ENCODE measurements around the gene ADI1.

GRCh38 chr2:3470166-3470651 lies 49.1 kb downstream of the ADI1 start:
- TF ChIP-seq, protein P1, sequence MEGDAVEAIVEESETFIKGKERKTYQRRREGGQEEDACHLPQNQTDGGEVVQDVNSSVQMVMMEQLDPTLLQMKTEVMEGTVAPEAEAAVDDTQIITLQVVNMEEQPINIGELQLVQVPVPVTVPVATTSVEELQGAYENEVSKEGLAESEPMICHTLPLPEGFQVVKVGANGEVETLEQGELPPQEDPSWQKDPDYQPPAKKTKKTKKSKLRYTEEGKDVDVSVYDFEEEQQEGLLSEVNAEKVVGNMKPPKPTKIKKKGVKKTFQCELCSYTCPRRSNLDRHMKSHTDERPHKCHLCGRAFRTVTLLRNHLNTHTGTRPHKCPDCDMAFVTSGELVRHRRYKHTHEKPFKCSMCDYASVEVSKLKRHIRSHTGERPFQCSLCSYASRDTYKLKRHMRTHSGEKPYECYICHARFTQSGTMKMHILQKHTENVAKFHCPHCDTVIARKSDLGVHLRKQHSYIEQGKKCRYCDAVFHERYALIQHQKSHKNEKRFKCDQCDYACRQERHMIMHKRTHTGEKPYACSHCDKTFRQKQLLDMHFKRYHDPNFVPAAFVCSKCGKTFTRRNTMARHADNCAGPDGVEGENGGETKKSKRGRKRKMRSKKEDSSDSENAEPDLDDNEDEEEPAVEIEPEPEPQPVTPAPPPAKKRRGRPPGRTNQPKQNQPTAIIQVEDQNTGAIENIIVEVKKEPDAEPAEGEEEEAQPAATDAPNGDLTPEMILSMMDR (IDR thresholded peaks at IDR 0.05): no peak
- no peak for TF ChIP-seq ZFX (IDR thresholded peaks at IDR 0.05; ENCODE audit: borderline replicate concordance)

All from 22Rv1 (cell line).